Measurements from ENCODE around the gene GDF9. TPM values are rescaled to one million over a fixed set of nuclear protein-coding genes. Genes with fewer than 3 reads are reported as not detected.
"Not testable (repeated sequence)": the region's sequence is repeated elsewhere in the genome, so short reads cannot be mapped to it uniquely, and the experiment has no call there.

GDF9 gene
- total RNA-seq, 5 donors from 2014 or later (not counting 1 experiment from before 2014, with no cell fraction given): 0.63 to 1.9 (median 0.92) TPM

DNA sequence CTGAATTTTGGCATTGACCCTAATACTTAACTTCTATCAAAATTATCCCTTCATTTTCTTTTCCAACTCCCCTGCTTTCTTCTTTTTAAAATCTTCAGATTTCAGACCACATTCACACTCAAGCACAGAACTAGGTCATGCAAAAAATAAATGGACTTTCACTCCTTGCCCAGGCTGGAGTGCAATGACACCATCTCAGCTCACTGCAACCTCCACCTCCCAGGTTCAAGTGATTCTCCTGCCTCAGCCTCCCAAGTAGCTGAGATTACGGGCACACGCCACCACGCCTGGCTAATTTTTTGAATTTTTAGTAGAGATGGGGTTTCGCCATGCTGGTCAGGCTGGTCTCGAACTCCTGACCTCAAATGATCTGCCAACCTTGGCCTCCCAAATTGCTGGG, 11.3 kb downstream of the GDF9 start:
- H3K9me3 Mint-ChIP-seq; H3K27me3 Mint-ChIP-seq; H3K27ac Mint-ChIP-seq; H3K27ac ChIP-seq (ENCODE audit: low read length); H3K4me3 ChIP-seq (ENCODE audit: control insufficient read depth in 1 of 2, extremely low read depth in 1 of 2, low read length in 1 of 2); DNase-seq; H3K9me3 ChIP-seq; H3K4me1 ChIP-seq (ENCODE audit: control insufficient read depth in 1 of 2, extremely low read depth in 1 of 2, insufficient read depth in 2 of 2, low read length in 2 of 2); ATAC-seq (replicated peaks in 1 of 4); POLR2A ChIA-PET; H3K36me3 ChIP-seq (ENCODE audit: control insufficient read depth in 2 of 2, extremely low read depth in 1 of 2, insufficient read depth in 1 of 2, low read length in 1 of 2); H3K36me3 Mint-ChIP-seq; H3K4me3 Mint-ChIP-seq; H3K4me1 Mint-ChIP-seq; CTCF ChIA-PET: not testable (repeated sequence)
- 92% methylated on average over 2 of the region's 5 CpGs for WGBS (ENCODE audit: insufficient coverage)
- peaks cover 0 to 18% of the 10 kb centered on the region in 2 experiments for H3K27me3 ChIP-seq (replicated peaks in 1 of 2; ENCODE audit: control insufficient read depth in 2 of 2, extremely low read depth in 1 of 2, insufficient read depth in 2 of 2, low read length in 1 of 2)

DNA sequence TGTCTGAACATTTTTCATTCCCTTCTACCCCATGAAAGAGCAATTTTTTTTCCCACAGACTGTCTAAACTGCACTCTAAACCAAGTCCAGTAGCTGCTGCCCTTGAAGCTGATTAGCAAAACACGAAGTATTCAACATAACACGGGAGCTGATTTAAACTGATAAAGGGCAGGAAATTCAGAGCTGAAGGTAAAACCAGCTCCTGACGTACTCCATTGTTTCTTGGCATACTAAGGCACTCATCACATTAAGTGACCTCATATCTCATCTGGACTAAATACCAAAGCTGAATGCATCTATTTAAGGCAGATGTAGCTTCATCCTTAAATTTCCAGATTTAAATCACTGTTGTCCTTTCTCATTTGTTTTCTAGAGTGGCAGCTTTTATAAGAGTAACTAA, 12.0 kb downstream of the GDF9 start:
- CTCF ChIA-PET: interaction anchor here in 1 of 2 donors (0.7 kb wide), 1 partner anchor 29 kb away, joined by 3 read pairs; no protein-coding TSS in a partner anchor
- no peak overlapping the region for H3K27ac Mint-ChIP-seq
- H3K4me3 Mint-ChIP-seq: no peak overlapping the region
- no peak overlapping the region for H3K27ac ChIP-seq (ENCODE audit: low read length)
- no peaks in the 10 kb centered on the region for H3K36me3 ChIP-seq (ENCODE audit: control insufficient read depth in 2 of 2, extremely low read depth in 1 of 2, insufficient read depth in 1 of 2, low read length in 1 of 2)
- no peaks in the 10 kb centered on the region for H3K9me3 ChIP-seq
- WGBS (ENCODE audit: insufficient coverage): 40% methylated on average over 3 of the region's 3 CpGs
- POLR2A ChIA-PET: no interaction called here
- no peak overlapping the region for H3K4me3 ChIP-seq (ENCODE audit: control insufficient read depth in 1 of 2, extremely low read depth in 1 of 2, low read length in 1 of 2)
- peaks cover 3 to 7% of the 10 kb centered on the region in 2 donors for H3K27me3 Mint-ChIP-seq
- no peaks in the 10 kb centered on the region for H3K36me3 Mint-ChIP-seq
- DNase-seq (no peak), ATAC-seq (replicated peaks in 1 of 4) (no peak)
- no peaks in the 10 kb centered on the region for H3K9me3 Mint-ChIP-seq
- no peaks in the 10 kb centered on the region for H3K4me1 ChIP-seq (ENCODE audit: control insufficient read depth in 1 of 2, extremely low read depth in 1 of 2, insufficient read depth in 2 of 2, low read length in 2 of 2)
- H3K4me1 Mint-ChIP-seq: peaks cover 0 to 2% (median 0%) of the 10 kb centered on the region in 3 donors
- H3K27me3 ChIP-seq (replicated peaks in 1 of 2; ENCODE audit: control insufficient read depth in 2 of 2, extremely low read depth in 1 of 2, insufficient read depth in 2 of 2, low read length in 1 of 2): peaks cover 0 to 18% of the 10 kb centered on the region in 2 experiments

DNA sequence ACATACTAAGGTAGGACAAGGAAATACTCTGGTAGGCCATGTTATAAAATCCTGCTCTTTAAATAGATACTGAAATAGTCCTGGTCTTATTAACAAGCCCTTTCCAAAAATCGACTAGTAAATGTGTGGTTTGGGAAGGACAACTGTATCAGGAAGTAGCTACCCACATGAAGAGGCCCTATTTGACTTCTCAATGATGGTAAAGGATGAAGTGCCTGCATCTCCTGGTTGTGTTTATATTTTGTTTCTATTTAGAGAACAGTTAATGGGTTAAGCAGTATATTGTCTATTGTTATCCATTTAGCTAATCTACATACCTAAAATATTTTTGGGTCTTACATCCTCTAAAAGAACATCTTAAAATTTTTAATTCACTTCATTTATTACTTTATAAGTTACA, 12.5 kb downstream of the GDF9 start:
- no CpG with 5 or more reads among the region's 1 CpG for WGBS (ENCODE audit: insufficient coverage)

GRCh38 chr5:132853323-132853722, 12.9 kb downstream of the GDF9 start:
- Mint-ChIP-seq H3K27ac (no peak overlapping the region), H3K36me3 (no peaks in the 10 kb centered on the region), H3K4me1 (peaks cover 0 to 2% (median 0%) of the 10 kb centered on the region in 3 donors), H3K9me3 (no peaks in the 10 kb centered on the region), H3K4me3 (no peak overlapping the region), H3K27me3 (peaks cover 3 to 5% of the 10 kb centered on the region in 2 donors)
- H3K27ac ChIP-seq (ENCODE audit: low read length): no peak overlapping the region
- no CpG with 5 or more reads among the region's 3 CpGs for WGBS (ENCODE audit: insufficient coverage)
- peaks cover 0 to 16% of the 10 kb centered on the region in 2 experiments for H3K27me3 ChIP-seq (replicated peaks in 1 of 2; ENCODE audit: control insufficient read depth in 2 of 2, extremely low read depth in 1 of 2, insufficient read depth in 2 of 2, low read length in 1 of 2)
- CTCF ChIA-PET: interaction anchor here in 1 of 2 donors (0.6 kb wide), 1 partner anchor 641 kb away, joined by 3 read pairs; no protein-coding TSS in a partner anchor
- no peaks in the 10 kb centered on the region for H3K9me3 ChIP-seq
- no peak for ATAC-seq (replicated peaks in 1 of 4)
- H3K4me3 ChIP-seq (ENCODE audit: control insufficient read depth in 1 of 2, extremely low read depth in 1 of 2, low read length in 1 of 2): no peak overlapping the region
- H3K4me1 ChIP-seq (ENCODE audit: control insufficient read depth in 1 of 2, extremely low read depth in 1 of 2, insufficient read depth in 2 of 2, low read length in 2 of 2): no peaks in the 10 kb centered on the region
- H3K36me3 ChIP-seq (ENCODE audit: control insufficient read depth in 2 of 2, extremely low read depth in 1 of 2, insufficient read depth in 1 of 2, low read length in 1 of 2): no peaks in the 10 kb centered on the region
- no peak for DNase-seq
- POLR2A ChIA-PET: interaction anchor here in 1 of 2 donors (0.6 kb wide), 1 partner anchor 40 kb away, joined by 4 read pairs; the partner anchor contains the start of gene SOWAHA

More for the DNA sequence above, 12.5 kb downstream of the GDF9 start:
- H3K4me1 ChIP-seq (ENCODE audit: control insufficient read depth in 1 of 2, extremely low read depth in 1 of 2, insufficient read depth in 2 of 2, low read length in 2 of 2): no peaks in the 10 kb centered on the region
- no peaks in the 10 kb centered on the region for H3K9me3 Mint-ChIP-seq
- no peak overlapping the region for H3K27ac ChIP-seq (ENCODE audit: low read length)
- POLR2A ChIA-PET: interaction anchor here in 1 of 2 donors (0.6 kb wide), 1 partner anchor 41 kb away, joined by 4 read pairs; the partner anchor contains the start of gene SOWAHA
- ATAC-seq (replicated peaks in 1 of 4): no peak
- H3K27me3 Mint-ChIP-seq: peaks cover 3 to 7% of the 10 kb centered on the region in 2 donors
- CTCF ChIA-PET: interaction anchor here in 1 of 2 donors (0.6 to 0.7 kb wide), 2 partner anchors 29 to 642 kb away, joined by 3 read pairs; no protein-coding TSS in a partner anchor
- H3K4me3 ChIP-seq (ENCODE audit: control insufficient read depth in 1 of 2, extremely low read depth in 1 of 2, low read length in 1 of 2): no peak overlapping the region
- H3K4me3 Mint-ChIP-seq: no peak overlapping the region
- H3K27me3 ChIP-seq (replicated peaks in 1 of 2; ENCODE audit: control insufficient read depth in 2 of 2, extremely low read depth in 1 of 2, insufficient read depth in 2 of 2, low read length in 1 of 2): peaks cover 0 to 16% of the 10 kb centered on the region in 2 experiments
- no peak overlapping the region for H3K27ac Mint-ChIP-seq
- H3K4me1 Mint-ChIP-seq: peaks cover 0 to 2% (median 0%) of the 10 kb centered on the region in 3 donors
- H3K36me3 Mint-ChIP-seq: no peaks in the 10 kb centered on the region
- no peak for DNase-seq
- no peaks in the 10 kb centered on the region for H3K9me3 ChIP-seq
- H3K36me3 ChIP-seq (ENCODE audit: control insufficient read depth in 2 of 2, extremely low read depth in 1 of 2, insufficient read depth in 1 of 2, low read length in 1 of 2): no peaks in the 10 kb centered on the region

DNA sequence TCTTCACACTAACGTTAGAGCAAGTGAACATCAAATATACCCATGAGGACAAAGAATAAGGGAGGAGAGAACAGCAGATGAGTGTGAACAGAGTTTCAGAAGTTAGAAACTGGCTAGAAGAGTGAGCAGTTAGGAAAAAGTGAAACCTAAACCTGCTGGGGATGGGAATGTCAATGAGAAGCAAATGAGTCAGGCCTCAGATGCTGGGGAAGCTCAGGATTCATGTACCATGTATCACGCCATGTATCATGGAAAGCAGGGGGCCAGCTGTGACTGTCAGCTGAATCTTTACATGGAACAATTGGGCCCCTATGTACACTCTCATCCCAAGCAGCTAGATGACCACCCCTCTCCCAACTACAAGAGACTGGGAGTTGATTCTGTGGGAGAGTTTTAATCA, 16.2 kb downstream of the GDF9 start:
- ChIA-PET CTCF (interaction anchor here in 1 of 2 donors (0.6 kb wide), 1 partner anchor 19 kb away, joined by 6 read pairs; no protein-coding TSS in a partner anchor), POLR2A (no interaction called here)

GRCh38 chr5:132849347-132849746, 16.9 kb downstream of the GDF9 start:
- Histone ChIP-seq H3K4me3 (ENCODE audit: control insufficient read depth in 1 of 2, extremely low read depth in 1 of 2, low read length in 1 of 2) (no peak overlapping the region), H3K36me3 (ENCODE audit: control insufficient read depth in 2 of 2, extremely low read depth in 1 of 2, insufficient read depth in 1 of 2, low read length in 1 of 2) (no peaks in the 10 kb centered on the region), H3K27ac (ENCODE audit: low read length) (no peak overlapping the region), H3K27me3 (replicated peaks in 1 of 2; ENCODE audit: control insufficient read depth in 2 of 2, extremely low read depth in 1 of 2, insufficient read depth in 2 of 2, low read length in 1 of 2) (no peaks in the 10 kb centered on the region), H3K4me1 (ENCODE audit: control insufficient read depth in 1 of 2, extremely low read depth in 1 of 2, insufficient read depth in 2 of 2, low read length in 2 of 2) (no peaks in the 10 kb centered on the region), H3K9me3 (no peaks in the 10 kb centered on the region)
- H3K4me3 Mint-ChIP-seq: no peak overlapping the region
- H3K27ac Mint-ChIP-seq: no peak overlapping the region
- ChIA-PET CTCF (interaction anchor here in 1 of 2 donors (1.4 kb wide), 1 partner anchor 10 kb away, joined by 3 read pairs; no protein-coding TSS in a partner anchor), POLR2A (no interaction called here)
- no peaks in the 10 kb centered on the region for H3K36me3 Mint-ChIP-seq
- WGBS (ENCODE audit: insufficient coverage): 83% methylated on average over 1 of the region's 1 CpG
- no peaks in the 10 kb centered on the region for H3K9me3 Mint-ChIP-seq
- peaks cover 0 to 1% of the 10 kb centered on the region in 2 donors for H3K27me3 Mint-ChIP-seq
- peaks cover 0 to 2% (median 0%) of the 10 kb centered on the region in 3 donors for H3K4me1 Mint-ChIP-seq
- DNase-seq (no peak), ATAC-seq (replicated peaks in 1 of 4) (no peak)

More for the DNA sequence above, 16.2 kb downstream of the GDF9 start:
- H3K27ac Mint-ChIP-seq: no peak overlapping the region
- peaks cover 0 to 1% of the 10 kb centered on the region in 2 donors for H3K27me3 Mint-ChIP-seq
- no peaks in the 10 kb centered on the region for H3K36me3 ChIP-seq (ENCODE audit: control insufficient read depth in 2 of 2, extremely low read depth in 1 of 2, insufficient read depth in 1 of 2, low read length in 1 of 2)
- H3K9me3 ChIP-seq: no peaks in the 10 kb centered on the region
- peaks cover 0 to 2% (median 0%) of the 10 kb centered on the region in 3 donors for H3K4me1 Mint-ChIP-seq
- H3K36me3 Mint-ChIP-seq: no peaks in the 10 kb centered on the region
- no peak overlapping the region for H3K4me3 Mint-ChIP-seq
- ATAC-seq (replicated peaks in 1 of 4): no peak
- H3K9me3 Mint-ChIP-seq: no peaks in the 10 kb centered on the region
- DNase-seq: no peak
- no peaks in the 10 kb centered on the region for H3K27me3 ChIP-seq (replicated peaks in 1 of 2; ENCODE audit: control insufficient read depth in 2 of 2, extremely low read depth in 1 of 2, insufficient read depth in 2 of 2, low read length in 1 of 2)
- no CpG with 5 or more reads among the region's 2 CpGs for WGBS (ENCODE audit: insufficient coverage)
- H3K4me1 ChIP-seq (ENCODE audit: control insufficient read depth in 1 of 2, extremely low read depth in 1 of 2, insufficient read depth in 2 of 2, low read length in 2 of 2): no peaks in the 10 kb centered on the region
- H3K27ac ChIP-seq (ENCODE audit: low read length): no peak overlapping the region
- no peak overlapping the region for H3K4me3 ChIP-seq (ENCODE audit: control insufficient read depth in 1 of 2, extremely low read depth in 1 of 2, low read length in 1 of 2)
